CD14-positive monocyte (primary cell): ENCODE results near the gene TMTC1. TPM values are rescaled to one million over a fixed set of nuclear protein-coding genes. Genes with fewer than 3 reads are reported as not detected.

Source experiments
- DNase-seq, 3 donors: peaks; one replicate each; pipeline ENCODE4 v3.0.0-alpha.2; 2011 to 2022
- H2AFZ ChIP-seq: 2 replicates; pipeline ENCODE4 v1.6.0; 2012; ENCODE audit warnings: mild to moderate bottlenecking, low read depth, low read length, inconsistent platforms; ENCODE audit not compliant: insufficient read depth, poor library complexity, severe bottlenecking
- H3K27ac ChIP-seq, 2 donors: 1 replicate in 1 of 2; 2 replicates in 1 of 2; pipeline ENCODE4 v1.5.1; 2012 to 2013; ENCODE audit warnings: low read length in 2 of 2, control low read depth in 1 of 2, inconsistent platforms in 1 of 2, low read depth in 1 of 2, mild to moderate bottlenecking in 1 of 2
- H3K27me3 ChIP-seq, 2 donors: one replicate each; pipeline versions ENCODE4 v1.6.0 to v1.6.1; 2011 to 2013; ENCODE audit warnings: low read length in 2 of 2; ENCODE audit not compliant: control insufficient read depth in 2 of 2, insufficient read depth in 2 of 2
- H3K36me3 ChIP-seq, 2 donors: replicated peaks in 1 of 2; 1 replicate in 1 of 2; 2 replicates in 1 of 2; pipeline versions ENCODE4 v1.5.1 to v1.6.1; 2012 to 2013; ENCODE audit warnings: low read length in 2 of 2, control low read depth in 1 of 2, inconsistent platforms in 1 of 2, mild to moderate bottlenecking in 1 of 2; ENCODE audit not compliant: insufficient read depth in 2 of 2, control insufficient read depth in 1 of 2
- H3K4me1 ChIP-seq, 2 donors: 1 replicate in 1 of 2; 2 replicates in 1 of 2; pipeline versions ENCODE4 v1.5.1 to v1.6.1; 2012 to 2013; ENCODE audit warnings: low read length in 2 of 2, control low read depth in 1 of 2, inconsistent platforms in 1 of 2, mild to moderate bottlenecking in 1 of 2, moderate library complexity in 1 of 2; ENCODE audit not compliant: insufficient read depth in 2 of 2, control insufficient read depth in 1 of 2
- H3K4me2 ChIP-seq: replicated peaks from 2 replicates; pipeline ENCODE3; 2012; ENCODE audit warnings: low read length, moderate library complexity, mild to moderate bottlenecking; ENCODE audit not compliant: poor library complexity, severe bottlenecking; ENCODE audit errors: extremely low read depth
- H3K4me3 ChIP-seq, 3 experiments: fragments of 200-600 bp in 1 of 3; sonication (generic) in 1 of 3; replicated peaks in 1 of 3; 1 replicate in 2 of 3; 2 replicates in 1 of 3; pipeline ENCODE4 v1.5.1; 2011 to 2013; ENCODE audit warnings: low read length in 3 of 3, mild to moderate bottlenecking in 3 of 3, control low read depth in 2 of 3, low read depth in 2 of 3, inconsistent platforms in 1 of 3, moderate library complexity in 1 of 3
- H3K79me2 ChIP-seq: 2 replicates; pipeline ENCODE4 v1.6.0; 2012; ENCODE audit warnings: mild to moderate bottlenecking, control low read depth, inconsistent platforms, low read length, moderate library complexity; ENCODE audit not compliant: insufficient read depth
- H3K9ac ChIP-seq: 2 replicates; pipeline ENCODE4 v1.6.0; 2017; ENCODE audit warnings: low read length, mild to moderate bottlenecking; ENCODE audit not compliant: insufficient read depth, poor library complexity, severe bottlenecking
- H3K9me3 ChIP-seq, 2 donors: replicated peaks in 1 of 2; 1 replicate in 1 of 2; 2 replicates in 1 of 2; pipeline versions ENCODE4 v1.5.1 to v1.6.1; 2012 to 2013; ENCODE audit warnings: low read length in 2 of 2, control low read depth in 1 of 2; ENCODE audit not compliant: control insufficient read depth in 1 of 2, insufficient read depth in 1 of 2
- H4K20me1 ChIP-seq: 2 replicates; pipeline ENCODE4 v1.6.0; 2012; ENCODE audit warnings: mild to moderate bottlenecking, low read length, control low read depth, moderate library complexity; ENCODE audit not compliant: insufficient read depth
- H3K27ac Mint-ChIP-seq, 7 donors: one replicate each; pipeline ENCODE4 v1.8.0; 2020; ENCODE audit warnings: mild to moderate bottlenecking in 7 of 7, mixed read lengths in 7 of 7, moderate library complexity in 6 of 7, inconsistent platforms in 2 of 7
- H3K27me3 Mint-ChIP-seq, 3 donors: one replicate each; pipeline ENCODE4 v1.8.0; 2021 to 2022; ENCODE audit warnings: low read depth in 3 of 3, mild to moderate bottlenecking in 3 of 3, mixed read lengths in 3 of 3, moderate library complexity in 3 of 3, inconsistent platforms in 1 of 3
- H3K36me3 Mint-ChIP-seq, 2 donors: one replicate each; pipeline ENCODE4 v1.8.0; 2020; ENCODE audit warnings: mixed read lengths in 2 of 2, inconsistent platforms in 1 of 2, mild to moderate bottlenecking in 1 of 2
- H3K4me1 Mint-ChIP-seq: one replicate; pipeline ENCODE4 v1.8.0; 2020; ENCODE audit warnings: mild to moderate bottlenecking, mixed read lengths
- H3K4me3 Mint-ChIP-seq, 2 donors: one replicate each; pipeline ENCODE4 v1.8.0; 2020; ENCODE audit warnings: mild to moderate bottlenecking in 2 of 2, mixed read lengths in 2 of 2, moderate library complexity in 1 of 2
- H3K9me3 Mint-ChIP-seq, 7 donors: one replicate each; pipeline ENCODE4 v1.8.0; 2020 to 2022; ENCODE audit warnings: mixed read lengths in 7 of 7, mild to moderate bottlenecking in 6 of 7, moderate library complexity in 6 of 7, inconsistent platforms in 2 of 7
- WGBS: methylation state at CpG from one replicate; pipeline ENCODE4 v1.1.5; 2013; ENCODE audit warnings: missing lambda C conversion rate; ENCODE audit not compliant: insufficient coverage; 5-methylcytosine and 5-hydroxymethylcytosine counted together
- intact Hi-C, 2 donors: fragments of 100-400 bp; cut with micrococcal nuclease; formaldehyde crosslinking; loops; one replicate each; pipeline versions ENCODE4 v1.15.0 to v1.15.1; 2023
- polyA plus RNA-seq, 3 donors: library from polyadenylated mRNA; depleted of rRNA in 1 of 3; unstranded in 2 of 3; stranded (reverse) in 1 of 3; fragments of 300-500 nt in 2 of 3; fragments of >200 nt in 1 of 3; fragmentation: Illumina TruSeq in 2 of 3; gene quantifications; 1 replicate in 2 of 3; 2 replicates in 1 of 3; pipeline ENCODE4 v1.2.3, GENCODE V29; 2012 to 2021
- TF ChIP-seq, protein P1 (sequence below): fragments of 200-600 bp; IDR thresholded peaks from one replicate; pipeline ENCODE4 v1.8.0; 2022; ENCODE audit warnings: antibody characterized with exemption, mild to moderate bottlenecking

Gene TMTC1
- polyA plus RNA-seq, 3 donors: 0.57 to 5.6 (median 2.1) TPM

DNA sequence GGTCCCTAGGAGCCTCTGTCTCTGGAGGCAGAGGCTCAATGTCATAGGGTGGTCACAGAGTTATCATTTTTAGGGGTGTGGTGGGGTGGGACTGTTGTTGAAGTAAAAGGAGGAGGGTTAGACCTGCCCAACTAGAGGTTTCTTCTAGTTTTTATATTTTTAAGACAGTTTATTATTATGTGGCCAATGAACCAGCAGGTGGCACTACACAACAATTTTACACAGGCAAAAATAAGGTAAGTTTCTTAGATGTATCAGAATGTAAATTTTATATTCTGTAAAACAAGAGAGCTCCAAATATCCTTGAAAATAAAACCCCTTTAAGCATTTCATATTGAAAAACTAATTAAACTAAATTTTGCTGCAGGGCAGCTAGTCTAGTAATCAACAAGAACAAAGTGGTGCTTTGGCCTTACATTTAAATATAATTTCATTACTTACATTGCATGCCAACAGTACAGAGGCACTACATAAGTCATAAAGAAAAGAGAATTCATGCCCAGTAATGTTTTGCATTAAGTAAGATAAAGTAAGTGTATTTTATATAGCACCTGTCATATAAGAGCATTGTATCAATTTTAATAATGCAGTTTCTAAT, 264.1 kb downstream of the TMTC1 start:
- no peak overlapping the region for H3K4me2 ChIP-seq
- no peak overlapping the region for H3K27ac Mint-ChIP-seq
- intact Hi-C loops: loop anchor here in 1 of 2 donors (10.0 kb wide), 1 partner anchor 1285 kb away; no protein-coding TSS in a partner anchor

DNA sequence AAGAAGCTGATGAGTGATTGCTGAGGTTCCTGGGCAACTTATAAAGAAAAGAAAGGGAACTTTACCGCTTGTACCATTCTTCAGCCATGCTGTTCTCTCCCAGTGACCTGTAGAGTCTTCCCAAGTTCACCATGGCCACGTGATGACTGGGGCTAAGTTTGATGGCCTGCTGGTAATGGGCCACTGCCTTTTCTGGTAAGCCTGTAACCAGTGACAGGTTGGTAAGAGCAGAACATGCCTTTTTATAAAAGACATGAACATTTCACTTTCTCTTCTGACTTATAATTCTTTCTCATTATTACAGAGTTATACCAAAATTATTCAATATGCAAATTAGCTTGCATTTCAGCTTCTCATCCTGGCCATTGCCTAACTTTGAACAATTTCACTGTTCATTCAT, 265.3 kb downstream of the TMTC1 start:
- no peak overlapping the region for H2AFZ ChIP-seq
- no peaks in the 10 kb centered on the region for H3K79me2 ChIP-seq
- no peaks in the 10 kb centered on the region for H3K36me3 ChIP-seq
- TF ChIP-seq, protein P1, sequence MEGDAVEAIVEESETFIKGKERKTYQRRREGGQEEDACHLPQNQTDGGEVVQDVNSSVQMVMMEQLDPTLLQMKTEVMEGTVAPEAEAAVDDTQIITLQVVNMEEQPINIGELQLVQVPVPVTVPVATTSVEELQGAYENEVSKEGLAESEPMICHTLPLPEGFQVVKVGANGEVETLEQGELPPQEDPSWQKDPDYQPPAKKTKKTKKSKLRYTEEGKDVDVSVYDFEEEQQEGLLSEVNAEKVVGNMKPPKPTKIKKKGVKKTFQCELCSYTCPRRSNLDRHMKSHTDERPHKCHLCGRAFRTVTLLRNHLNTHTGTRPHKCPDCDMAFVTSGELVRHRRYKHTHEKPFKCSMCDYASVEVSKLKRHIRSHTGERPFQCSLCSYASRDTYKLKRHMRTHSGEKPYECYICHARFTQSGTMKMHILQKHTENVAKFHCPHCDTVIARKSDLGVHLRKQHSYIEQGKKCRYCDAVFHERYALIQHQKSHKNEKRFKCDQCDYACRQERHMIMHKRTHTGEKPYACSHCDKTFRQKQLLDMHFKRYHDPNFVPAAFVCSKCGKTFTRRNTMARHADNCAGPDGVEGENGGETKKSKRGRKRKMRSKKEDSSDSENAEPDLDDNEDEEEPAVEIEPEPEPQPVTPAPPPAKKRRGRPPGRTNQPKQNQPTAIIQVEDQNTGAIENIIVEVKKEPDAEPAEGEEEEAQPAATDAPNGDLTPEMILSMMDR: no peak
- no peaks in the 10 kb centered on the region for H3K4me1 ChIP-seq
- peaks cover 2 to 10% (median 3%) of the 10 kb centered on the region in 3 donors for H3K27me3 Mint-ChIP-seq
- no peaks in the 10 kb centered on the region for H3K9me3 ChIP-seq
- H3K27me3 ChIP-seq: no peaks in the 10 kb centered on the region
- H3K9me3 Mint-ChIP-seq: no peaks in the 10 kb centered on the region
- H3K36me3 Mint-ChIP-seq: peaks cover 0 to 33% of the 10 kb centered on the region in 2 donors
- WGBS: 93% methylated on average over 2 of the region's 2 CpGs
- H3K4me1 Mint-ChIP-seq: no peaks in the 10 kb centered on the region
- intact Hi-C loops: no loop called here
- no peak overlapping the region for H3K4me3 ChIP-seq
- H4K20me1 ChIP-seq: no peaks in the 10 kb centered on the region
- H3K27ac Mint-ChIP-seq: no peak overlapping the region
- no peak overlapping the region for H3K4me2 ChIP-seq
- no peak overlapping the region for H3K9ac ChIP-seq
- H3K27ac ChIP-seq: no peak overlapping the region
- H3K4me3 Mint-ChIP-seq: no peak overlapping the region
- DNase-seq: no peak

More for the DNA sequence above, 264.1 kb downstream of the TMTC1 start:
- Mint-ChIP-seq H3K9me3 (no peaks in the 10 kb centered on the region), H3K4me1 (no peaks in the 10 kb centered on the region), H3K36me3 (peaks cover 0 to 23% of the 10 kb centered on the region in 2 donors), H3K4me3 (no peak overlapping the region), H3K27me3 (peaks cover 2 to 6% (median 3%) of the 10 kb centered on the region in 3 donors)
- Histone ChIP-seq H3K9me3 (no peaks in the 10 kb centered on the region), H3K36me3 (no peaks in the 10 kb centered on the region), H3K9ac (no peak overlapping the region), H3K79me2 (no peaks in the 10 kb centered on the region), H3K27me3 (no peaks in the 10 kb centered on the region), H4K20me1 (no peaks in the 10 kb centered on the region), H2AFZ (no peak overlapping the region), H3K4me3 (no peak overlapping the region), H3K4me1 (no peaks in the 10 kb centered on the region), H3K27ac (no peak overlapping the region)
- DNase-seq: peak in 1 of 3 donors; percentile 3
- TF ChIP-seq, protein P1: peak; percentile 65
